WTC11 (cell line): ENCODE measurements around the gene TBRG1. TPM values are rescaled to one million over a fixed set of nuclear protein-coding genes. Genes with fewer than 3 reads are reported as not detected.

Source experiments
- ATAC-seq: fragments of 200-7000 bp; cut with Tn5 transposase; 2 replicates; pipeline ENCODE4 v1.10.0; 2021; ENCODE audit warnings: mild to moderate bottlenecking, moderate library complexity
- CTCF ChIA-PET: fragments of 300-600 bp; sonication (Branson Sonifier 250); formaldehyde crosslinking; loops from one replicate; lab custom pipeline; 2021; ENCODE audit warnings: antibody characterized with exemption; lab: Charles Lee
- POLR2A ChIA-PET: fragments of 350-600 bp; sonication (Branson Sonifier 250); formaldehyde crosslinking; loops from one replicate; lab custom pipeline; 2021; ENCODE audit warnings: antibody characterized with exemption; lab: Charles Lee
- DNase-seq: peaks from one replicate; pipeline ENCODE4 v3.0.0; 2021; ENCODE audit warnings: low spot score
- H3K27ac Mint-ChIP-seq: 2 replicates; pipeline ENCODE4 v1.8.0; 2021; ENCODE audit warnings: mixed read lengths
- H3K27me3 Mint-ChIP-seq: 2 replicates; pipeline ENCODE4 v1.8.0; 2021; ENCODE audit warnings: low read depth, mild to moderate bottlenecking, moderate library complexity, mixed read lengths
- H3K36me3 Mint-ChIP-seq: 2 replicates; pipeline ENCODE4 v1.8.0; 2021; ENCODE audit warnings: mixed read lengths
- H3K4me1 Mint-ChIP-seq: 2 replicates; pipeline ENCODE4 v1.8.0; 2022; ENCODE audit warnings: mixed read lengths
- H3K4me3 Mint-ChIP-seq: 2 replicates; pipeline ENCODE4 v1.8.0; 2021; ENCODE audit warnings: mild to moderate bottlenecking, moderate library complexity, mixed read lengths
- H3K9me3 Mint-ChIP-seq: 2 replicates; pipeline ENCODE4 v1.8.0; 2021; ENCODE audit warnings: mixed read lengths
- AFF4 ChIP-seq: sonication (generic); formaldehyde crosslinking; IDR thresholded peaks from 2 replicates; pipeline ENCODE4 v1.8.1; 2023; ENCODE audit warnings: mild to moderate bottlenecking, missing genetic modification reagents, borderline replicate concordance
- CBFB ChIP-seq: sonication (generic); formaldehyde crosslinking; IDR thresholded peaks from 2 replicates; pipeline ENCODE4 v1.8.1; 2022; ENCODE audit warnings: mild to moderate bottlenecking, low read depth, missing genetic modification reagents
- ERG ChIP-seq: fragments of 250-450 bp; sonication (Bioruptor Pico); IDR thresholded peaks from 2 replicates; pipeline ENCODE4 v1.8.0; 2021; ENCODE audit warnings: mild to moderate bottlenecking
- FOXK1 ChIP-seq: sonication (generic); formaldehyde crosslinking; IDR thresholded peaks from 2 replicates; pipeline ENCODE4 v1.8.0; 2022; ENCODE audit warnings: mild to moderate bottlenecking, moderate library complexity, missing genetic modification reagents
- HMGA2 ChIP-seq: fragments of 250-450 bp; sonication (Bioruptor Pico); IDR thresholded peaks from 2 replicates; pipeline ENCODE4 v1.4.0; 2021; ENCODE audit warnings: mild to moderate bottlenecking, moderate library complexity
- MLX ChIP-seq: sonication (generic); formaldehyde crosslinking; IDR thresholded peaks from 2 replicates; pipeline ENCODE4 v1.8.1; 2023; ENCODE audit warnings: mild to moderate bottlenecking, missing genetic modification reagents, moderate library complexity
- NFATC4 ChIP-seq: fragments of 250-450 bp; sonication (Bioruptor Pico); IDR thresholded peaks from 2 replicates; pipeline ENCODE4 v1.9.0; 2021; ENCODE audit warnings: mild to moderate bottlenecking
- OVOL2 ChIP-seq: fragments of 250-450 bp; sonication (Bioruptor Pico); IDR thresholded peaks from 2 replicates; pipeline ENCODE4 v1.9.0; 2021; ENCODE audit warnings: mild to moderate bottlenecking, borderline replicate concordance
- RELA ChIP-seq: sonication (generic); formaldehyde crosslinking; IDR thresholded peaks from 2 replicates; pipeline ENCODE4 v1.8.1; 2022; ENCODE audit warnings: missing genetic modification reagents, mild to moderate bottlenecking, borderline replicate concordance
- TEAD4 ChIP-seq: sonication (generic); formaldehyde crosslinking; IDR thresholded peaks from 2 replicates; pipeline ENCODE4 v1.8.0; 2022; ENCODE audit warnings: mild to moderate bottlenecking, missing genetic modification reagents
- USF1 ChIP-seq: sonication (generic); formaldehyde crosslinking; IDR thresholded peaks from 2 replicates; pipeline ENCODE4 v1.8.0; 2022; ENCODE audit warnings: mild to moderate bottlenecking, missing genetic modification reagents
- ZBTB21 ChIP-seq: sonication (generic); formaldehyde crosslinking; IDR thresholded peaks from 2 replicates; pipeline ENCODE4 v1.8.1; 2023; ENCODE audit warnings: mild to moderate bottlenecking, missing genetic modification reagents, borderline replicate concordance
- ZNF121 ChIP-seq: sonication (generic); formaldehyde crosslinking; IDR thresholded peaks from 2 replicates; pipeline ENCODE4 v1.8.0; 2023; ENCODE audit warnings: missing genetic modification reagents
- ZNF423 ChIP-seq: fragments of 250-450 bp; sonication (Bioruptor Pico); IDR thresholded peaks from 2 replicates; pipeline ENCODE4 v2.1.2; 2022; ENCODE audit warnings: mild to moderate bottlenecking, moderate library complexity
- ZNF532 ChIP-seq: fragments of 250-450 bp; sonication (Bioruptor Pico); IDR thresholded peaks from 2 replicates; pipeline ENCODE4 v1.9.0; 2021; ENCODE audit warnings: mild to moderate bottlenecking, borderline replicate concordance
- total RNA-seq: library from RNA; stranded (reverse); gene quantifications from 3 replicates; pipeline ENCODE4 v1.2.3, GENCODE V29; 2021
- TF ChIP-seq, protein P1 (sequence below): sonication (generic); formaldehyde crosslinking; IDR thresholded peaks from 2 replicates; pipeline ENCODE4 v1.8.1; 2023; ENCODE audit warnings: mild to moderate bottlenecking, moderate library complexity, missing genetic modification reagents
- TF ChIP-seq, protein P2 (sequence below): sonication (generic); formaldehyde crosslinking; IDR thresholded peaks from 2 replicates; pipeline ENCODE4 v1.8.1; 2022; ENCODE audit warnings: mild to moderate bottlenecking, missing genetic modification reagents, moderate library complexity, borderline replicate concordance
- TF ChIP-seq, protein P3 (sequence below): sonication (generic); formaldehyde crosslinking; IDR thresholded peaks from 2 replicates; pipeline ENCODE4 v1.8.1; 2022; ENCODE audit warnings: mild to moderate bottlenecking, moderate library complexity, missing genetic modification reagents

Gene TBRG1
- total RNA-seq, 1 experiment from 2014 or later: 30.0 TPM

GRCh38 chr11:124608147-124608546 is 14.5 kb upstream of the TBRG1 start (continued):
- TF ChIP-seq, protein P1, sequence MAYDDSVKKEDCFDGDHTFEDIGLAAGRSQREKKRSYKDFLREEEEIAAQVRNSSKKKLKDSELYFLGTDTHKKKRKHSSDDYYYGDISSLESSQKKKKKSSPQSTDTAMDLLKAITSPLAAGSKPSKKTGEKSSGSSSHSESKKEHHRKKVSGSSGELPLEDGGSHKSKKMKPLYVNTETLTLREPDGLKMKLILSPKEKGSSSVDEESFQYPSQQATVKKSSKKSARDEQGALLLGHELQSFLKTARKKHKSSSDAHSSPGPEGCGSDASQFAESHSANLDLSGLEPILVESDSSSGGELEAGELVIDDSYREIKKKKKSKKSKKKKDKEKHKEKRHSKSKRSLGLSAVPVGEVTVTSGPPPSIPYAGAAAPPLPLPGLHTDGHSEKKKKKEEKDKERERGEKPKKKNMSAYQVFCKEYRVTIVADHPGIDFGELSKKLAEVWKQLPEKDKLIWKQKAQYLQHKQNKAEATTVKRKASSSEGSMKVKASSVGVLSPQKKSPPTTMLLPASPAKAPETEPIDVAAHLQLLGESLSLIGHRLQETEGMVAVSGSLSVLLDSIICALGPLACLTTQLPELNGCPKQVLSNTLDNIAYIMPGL (CRISPR knock-in tag): no peak
- TF ChIP-seq TEAD4 (CRISPR knock-in tag): no peak
- TF ChIP-seq ERG (CRISPR knock-in tag): no peak
- no peak for TF ChIP-seq USF1 (CRISPR knock-in tag)
- no peak for TF ChIP-seq MLX (CRISPR knock-in tag)

- Mint-ChIP-seq H3K27ac (no peak overlapping the region), H3K4me3 (no peak overlapping the region), H3K36me3 (no peaks in the 10 kb centered on the region), H3K4me1 (no peaks in the 10 kb centered on the region), H3K9me3 (no peaks in the 10 kb centered on the region), H3K27me3 (no peaks in the 10 kb centered on the region; the same call in 1 of the 2 replicates)
- CTCF ChIA-PET: no interaction called here
- TF ChIP-seq HMGA2 (no peak), NFATC4 (CRISPR knock-in tag) (no peak), ZNF423 (no peak), CBFB (no peak), ZNF532 (CRISPR knock-in tag) (no peak), FOXK1 (CRISPR knock-in tag) (no peak), ZNF121 (CRISPR knock-in tag) (no peak), RELA (CRISPR knock-in tag) (no peak), USF1 (CRISPR knock-in tag) (no peak), ZBTB21 (CRISPR knock-in tag) (no peak), OVOL2 (CRISPR knock-in tag) (no peak), AFF4 (CRISPR knock-in tag) (no peak)
- TF ChIP-seq, protein P2, sequence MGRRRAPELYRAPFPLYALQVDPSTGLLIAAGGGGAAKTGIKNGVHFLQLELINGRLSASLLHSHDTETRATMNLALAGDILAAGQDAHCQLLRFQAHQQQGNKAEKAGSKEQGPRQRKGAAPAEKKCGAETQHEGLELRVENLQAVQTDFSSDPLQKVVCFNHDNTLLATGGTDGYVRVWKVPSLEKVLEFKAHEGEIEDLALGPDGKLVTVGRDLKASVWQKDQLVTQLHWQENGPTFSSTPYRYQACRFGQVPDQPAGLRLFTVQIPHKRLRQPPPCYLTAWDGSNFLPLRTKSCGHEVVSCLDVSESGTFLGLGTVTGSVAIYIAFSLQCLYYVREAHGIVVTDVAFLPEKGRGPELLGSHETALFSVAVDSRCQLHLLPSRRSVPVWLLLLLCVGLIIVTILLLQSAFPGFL (CRISPR knock-in tag): no peak
- TF ChIP-seq, protein P3, sequence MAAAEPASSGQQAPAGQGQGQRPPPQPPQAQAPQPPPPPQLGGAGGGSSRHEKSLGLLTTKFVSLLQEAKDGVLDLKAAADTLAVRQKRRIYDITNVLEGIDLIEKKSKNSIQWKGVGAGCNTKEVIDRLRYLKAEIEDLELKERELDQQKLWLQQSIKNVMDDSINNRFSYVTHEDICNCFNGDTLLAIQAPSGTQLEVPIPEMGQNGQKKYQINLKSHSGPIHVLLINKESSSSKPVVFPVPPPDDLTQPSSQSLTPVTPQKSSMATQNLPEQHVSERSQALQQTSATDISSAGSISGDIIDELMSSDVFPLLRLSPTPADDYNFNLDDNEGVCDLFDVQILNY (CRISPR knock-in tag): no peak
- POLR2A ChIA-PET: interaction anchor here (0.6 kb wide), 1 partner anchor 175 kb away, joined by 5 read pairs; no protein-coding TSS in a partner anchor
- ATAC-seq: no peak
- DNase-seq: no peak
Measured at GRCh38 chr11:124610295-124610694, 12.4 kb upstream of the TBRG1 start.
